Coronary artery (tissue), 2 donors: Measurements from ENCODE around the gene ARL1.

Experiments
- DNase-seq: peaks from one replicate; pipeline ENCODE4 v3.0.0-alpha.2; 2017; ENCODE audit warnings: low spot score
- H3K27ac ChIP-seq, 2 donors: fragments of 200-600 bp; sonication (generic); one replicate each; pipeline ENCODE4 v1.5.1; 2016 to 2019
- H3K4me3 ChIP-seq: fragments of 200-600 bp; sonication (generic); 2 replicates; pipeline ENCODE4 v1.5.1; 2016; ENCODE audit warnings: mild to moderate bottlenecking, moderate library complexity
- CTCF ChIP-seq: fragments of 200-600 bp; sonication (generic); IDR thresholded peaks from one replicate; pipeline ENCODE4 v1.5.1; 2019; ENCODE audit warnings: antibody characterized with exemption

The ARL1 gene

GRCh38 chr12:101372431-101372830 lies 35.1 kb downstream of the ARL1 start:
- no peak for DNase-seq
- TF ChIP-seq CTCF, result no peak
- H3K4me3 ChIP-seq, result no peak overlapping the region
- no peak overlapping the region for H3K27ac ChIP-seq

- H3K27ac ChIP-seq, result no peak overlapping the region
- no peak for TF ChIP-seq CTCF
- no peak for DNase-seq
- no peak overlapping the region for H3K4me3 ChIP-seq
Observed at GRCh38 chr12:101368016-101368415, 39.6 kb downstream of the ARL1 start.

- TF ChIP-seq CTCF, result no peak
- no peak for DNase-seq
Observed at GRCh38 chr12:101361455-101361854, 46.1 kb downstream of the ARL1 start.

GRCh38 chr12:101356794-101357193 lies 50.8 kb downstream of the ARL1 start:
- DNase-seq, result no peak
- TF ChIP-seq CTCF, result no peak
- no peak overlapping the region for H3K4me3 ChIP-seq
- no peak overlapping the region for H3K27ac ChIP-seq

More at GRCh38 chr12:101361455-101361854, 46.1 kb downstream of the ARL1 start:
- H3K27ac ChIP-seq, result no peak overlapping the region
- H3K4me3 ChIP-seq, result no peak overlapping the region

GRCh38 chr12:101351682-101352081 lies 55.9 kb downstream of the ARL1 start:
- TF ChIP-seq CTCF, result no peak
- Histone ChIP-seq H3K4me3 (no peak overlapping the region), H3K27ac (no peak overlapping the region)
- DNase-seq, result no peak

- no peak for DNase-seq
Observed at GRCh38 chr12:101343893-101344292, 63.7 kb downstream of the ARL1 start.

More at GRCh38 chr12:101343893-101344292, 63.7 kb downstream of the ARL1 start:
- TF ChIP-seq CTCF, result no peak
- H3K4me3 ChIP-seq, result no peak overlapping the region
- no peak overlapping the region for H3K27ac ChIP-seq
